Kidney (tissue), 14 donors: ENCODE results near the gene HOMER2. TPM values are rescaled to one million over a fixed set of nuclear protein-coding genes. Genes with fewer than 3 reads are reported as not detected.
"Not testable (repeated sequence)": the region's sequence is repeated elsewhere in the genome, so short reads cannot be mapped to it uniquely, and the experiment has no call there.

Source experiments
- DNase-seq, 5 donors: peaks; one replicate each; pipeline ENCODE4 v3.0.0-alpha.2; 2013 to 2020
- FAIRE-seq: peaks from 2 replicates; lab custom pipeline; 2012; peaks lifted over from hg19 to GRCh38; lab: Jason Lieb, UNC
- H3K27ac ChIP-seq, 2 donors: one replicate each; pipeline ENCODE4 v1.7.0; 2013; ENCODE audit warnings: low read depth in 2 of 2, low read length in 2 of 2, inconsistent platforms in 1 of 2
- H3K27me3 ChIP-seq: one replicate; pipeline ENCODE4 v1.7.1; 2013; ENCODE audit warnings: low read length, inconsistent platforms; ENCODE audit not compliant: control insufficient read depth, insufficient read depth
- H3K36me3 ChIP-seq, 3 donors: one replicate each; pipeline versions ENCODE4 v1.7.0 to v1.7.1; 2013; ENCODE audit warnings: low read length in 3 of 3, control low read depth in 1 of 3, inconsistent platforms in 1 of 3; ENCODE audit not compliant: insufficient read depth in 3 of 3, control insufficient read depth in 2 of 3
- H3K4me1 ChIP-seq, 3 donors: one replicate each; pipeline versions ENCODE4 v1.7.0 to v1.7.1; 2013; ENCODE audit warnings: low read length in 3 of 3, inconsistent platforms in 1 of 3, low read depth in 1 of 3; ENCODE audit not compliant: control insufficient read depth in 2 of 3, insufficient read depth in 2 of 3
- H3K4me3 ChIP-seq, 3 donors: one replicate each; pipeline versions ENCODE4 v1.7.0 to v1.8.1; 2013; ENCODE audit warnings: low read length in 3 of 3, control low read depth in 1 of 3, inconsistent platforms in 1 of 3
- H3K9ac ChIP-seq, 3 donors: one replicate each; pipeline versions ENCODE4 v1.7.0 to v1.7.1; 2013; ENCODE audit warnings: low read length in 3 of 3, control low read depth in 1 of 3, inconsistent platforms in 1 of 3
- H3K9me3 ChIP-seq, 3 donors: one replicate each; pipeline versions ENCODE4 v1.7.0 to v1.7.1; 2013; ENCODE audit warnings: low read length in 3 of 3, control low read depth in 1 of 3, inconsistent platforms in 1 of 3; ENCODE audit not compliant: control insufficient read depth in 2 of 3, insufficient read depth in 1 of 3
- intact Hi-C: fragments of 100-400 bp; cut with DNase I; formaldehyde crosslinking; loops from one replicate; pipeline ENCODE4 v1.11.1; 2022
- polyA plus RNA-seq: library from polyadenylated mRNA; stranded (reverse); fragments of 350-450 nt; fragmentation: Illumina TruSeq; extraction: RNeasy Lipid Tissue Mini Kit (QIAGEN cat#74804); gene quantifications from one replicate; pipeline ENCODE4 v1.2.3, GENCODE V29; 2014; ENCODE audit warnings: low read depth, low replicate concordance; ENCODE audit not compliant: insufficient read depth
- total RNA-seq: library from RNA; stranded (reverse); fragmentation: NEBNext Ultra II Directional; extraction: Animal tissue kit (Norgen Biotek cat#: 25700); gene quantifications from one replicate; pipeline ENCODE4 v1.2.1, GENCODE V29; 2021
- TF ChIP-seq, protein P1 (sequence below): IDR thresholded peaks from 3 replicates; pipeline ENCODE4 v1.5.1; 2012; ENCODE audit warnings: mild to moderate bottlenecking, moderate library complexity, borderline replicate concordance; ENCODE audit not compliant: insufficient read depth; ENCODE audit errors: extremely low read depth
- donor health status: control.
- donor health status: control.
- donor health status: control.
- donor health status: control.
- donor health status: control.
- donor health status: DM: yes; HTN: yes; CAD: no.
- donor health status: Normal renal cell carcinoma (clear cell type).

Gene HOMER2
- total and polyA plus RNA-seq, 2 donors from 2014 or later = 4.6 to 35.8 TPM

DNA sequence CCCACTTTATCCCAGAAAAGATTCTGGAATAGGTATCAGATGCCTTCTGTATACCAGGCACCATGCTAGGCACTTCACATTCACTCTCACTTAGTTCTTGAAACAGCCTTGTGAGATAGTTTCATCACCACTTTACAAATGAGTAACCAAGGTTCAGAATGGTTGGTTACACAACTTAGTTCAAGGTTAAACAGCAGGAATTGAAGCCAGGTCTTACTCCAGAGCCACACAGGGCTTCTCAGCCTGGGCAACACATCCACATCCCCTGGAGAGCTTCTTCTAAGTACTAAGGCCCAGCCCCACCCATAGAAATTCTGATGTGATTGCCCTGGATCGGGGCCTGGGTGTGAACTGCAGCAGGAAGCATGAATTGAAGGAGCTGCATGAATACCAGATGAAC, 124.4 kb downstream of the HOMER2 start:
- no peaks in the 10 kb centered on the region for H3K27me3 ChIP-seq
- DNase-seq (no peak), FAIRE-seq (no peak)
- peaks cover 9 to 63% (median 40%) of the 10 kb centered on the region in 3 donors for H3K36me3 ChIP-seq
- H3K27ac ChIP-seq = no peak overlapping the region
- H3K9ac ChIP-seq = no peak overlapping the region
- H3K9me3 ChIP-seq = no peaks in the 10 kb centered on the region
- H3K4me1 ChIP-seq = no peaks in the 10 kb centered on the region
- intact Hi-C loops = no loop called here
- no peak overlapping the region for H3K4me3 ChIP-seq
- TF ChIP-seq, protein P1, sequence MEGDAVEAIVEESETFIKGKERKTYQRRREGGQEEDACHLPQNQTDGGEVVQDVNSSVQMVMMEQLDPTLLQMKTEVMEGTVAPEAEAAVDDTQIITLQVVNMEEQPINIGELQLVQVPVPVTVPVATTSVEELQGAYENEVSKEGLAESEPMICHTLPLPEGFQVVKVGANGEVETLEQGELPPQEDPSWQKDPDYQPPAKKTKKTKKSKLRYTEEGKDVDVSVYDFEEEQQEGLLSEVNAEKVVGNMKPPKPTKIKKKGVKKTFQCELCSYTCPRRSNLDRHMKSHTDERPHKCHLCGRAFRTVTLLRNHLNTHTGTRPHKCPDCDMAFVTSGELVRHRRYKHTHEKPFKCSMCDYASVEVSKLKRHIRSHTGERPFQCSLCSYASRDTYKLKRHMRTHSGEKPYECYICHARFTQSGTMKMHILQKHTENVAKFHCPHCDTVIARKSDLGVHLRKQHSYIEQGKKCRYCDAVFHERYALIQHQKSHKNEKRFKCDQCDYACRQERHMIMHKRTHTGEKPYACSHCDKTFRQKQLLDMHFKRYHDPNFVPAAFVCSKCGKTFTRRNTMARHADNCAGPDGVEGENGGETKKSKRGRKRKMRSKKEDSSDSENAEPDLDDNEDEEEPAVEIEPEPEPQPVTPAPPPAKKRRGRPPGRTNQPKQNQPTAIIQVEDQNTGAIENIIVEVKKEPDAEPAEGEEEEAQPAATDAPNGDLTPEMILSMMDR = no peak

GRCh38 chr15:82823049-82823448, 129.5 kb downstream of the HOMER2 start:
- H3K9ac ChIP-seq = no peak overlapping the region
- H3K27me3 ChIP-seq = no peaks in the 10 kb centered on the region
- no peak overlapping the region for H3K27ac ChIP-seq
- H3K4me3 ChIP-seq = no peak overlapping the region
- intact Hi-C loops = no loop called here
- peaks cover 14 to 41% (median 24%) of the 10 kb centered on the region in 3 donors for H3K36me3 ChIP-seq
- FAIRE-seq (no peak), DNase-seq (no peak)
- H3K4me1 ChIP-seq = no peaks in the 10 kb centered on the region
- H3K9me3 ChIP-seq = no peaks in the 10 kb centered on the region
- TF ChIP-seq, protein P1 = no peak

GRCh38 chr15:82821851-82822250, 130.7 kb downstream of the HOMER2 start:
- H3K9me3 ChIP-seq, intact Hi-C loops, H3K9ac ChIP-seq, H3K4me3 ChIP-seq, DNase-seq, H3K4me1 ChIP-seq, H3K27me3 ChIP-seq, H3K27ac ChIP-seq, FAIRE-seq: not testable (repeated sequence)
- peaks cover 13 to 46% (median 24%) of the 10 kb centered on the region in 3 donors for H3K36me3 ChIP-seq

- peaks cover 13 to 49% (median 27%) of the 10 kb centered on the region in 3 donors for H3K36me3 ChIP-seq
- H3K4me3 ChIP-seq, H3K27ac ChIP-seq, H3K9ac ChIP-seq, H3K27me3 ChIP-seq, H3K4me1 ChIP-seq, intact Hi-C loops, H3K9me3 ChIP-seq: not testable (repeated sequence)
- FAIRE-seq (peak; percentile 13), DNase-seq (peak in 1 of 5 donors; percentile 22)
These were observed 131.1 kb downstream of the HOMER2 start for GRCh38 chr15:82821396-82821795.
